IMR-90 (cell line): ENCODE measurements around the gene EDNRB.

Source experiments
- BHLHE40 ChIP-seq: fragments of 150-350 bp; IDR thresholded peaks from 2 replicates; pipeline ENCODE4 v1.6.1; 2016; ENCODE audit warnings: mild to moderate bottlenecking, low read depth, low read length
- CEBPB ChIP-seq: IDR thresholded peaks from 2 replicates; pipeline ENCODE4 v1.6.1; 2012; ENCODE audit warnings: low read depth, low read length, improper control_type of control experiment
- CTCF ChIP-seq: conservative IDR thresholded peaks from 2 replicates; pipeline ENCODE4 v1.5.1; 2012; ENCODE audit warnings: mild to moderate bottlenecking, low read depth, low read length, improper control_type of control experiment
- MAFK ChIP-seq: IDR thresholded peaks from 2 replicates; pipeline ENCODE4 v1.6.1; 2012; ENCODE audit warnings: low read depth, low read length, improper control_type of control experiment
- MXI1 ChIP-seq: IDR thresholded peaks from 2 replicates; pipeline ENCODE4 v1.6.1; 2012; ENCODE audit warnings: low read depth, mild to moderate bottlenecking, low read length, moderate library complexity, borderline replicate concordance
- POLR2A ChIP-seq: IDR thresholded peaks from 2 replicates; pipeline ENCODE4 v1.6.1; 2012; ENCODE audit warnings: mild to moderate bottlenecking, low read depth, low read length
- SMC3 ChIP-seq: fragments of 150-350 bp; IDR thresholded peaks from 2 replicates; pipeline ENCODE4 v1.6.1; 2016; ENCODE audit warnings: low read depth, mild to moderate bottlenecking, antibody characterized with exemption, low read length, moderate library complexity

GRCh38 chr13:77907666-77908341, 10.8 kb downstream of the EDNRB start:
- no peak for TF ChIP-seq CTCF
- TF ChIP-seq BHLHE40 = no peak
- no peak for TF ChIP-seq CEBPB
- no peak for TF ChIP-seq POLR2A
- TF ChIP-seq MXI1 = no peak
- TF ChIP-seq MAFK = no peak
- TF ChIP-seq SMC3 = no peak
